Measurements from ENCODE around the gene RNF123. TPM values are rescaled to one million over a fixed set of nuclear protein-coding genes. Genes with fewer than 3 reads are reported as not detected.
"Not testable (repeated sequence)": the region's sequence is repeated elsewhere in the genome, so short reads cannot be mapped to it uniquely, and the experiment has no call there.

Gene RNF123
- total RNA-seq, 4 donors from 2014 or later: 34.6 to 99.5 (median 52.1) TPM

GRCh38 chr3:49747792-49748480 is 58.6 kb downstream of the RNF123 start:
- Histone ChIP-seq H3K36me3 (peaks cover 0 to 9% (median 0%) of the 10 kb centered on the region in 4 donors), H3K4me1 (no peaks in the 10 kb centered on the region), H3K27me3 (no peaks in the 10 kb centered on the region), H3K9me3 (no peaks in the 10 kb centered on the region), H3K27ac (no peak overlapping the region), H3K4me3 (no peak overlapping the region)
- DNase-seq: no peak
- in situ Hi-C loops (cut with MboI; ENCODE audit: low pct_ligation_motif_present in 1 of 4, low pct_unique_long_range_greater_than_20kb in 1 of 4, low sequenced_read_pairs in 3 of 4): no loop called here
- intact Hi-C loops (cut with DNase I; ENCODE audit: low total_unique reads): no loop called here
- 88% methylated on average over 13 of the region's 13 CpGs; no CpG with 5 or more reads in 1 of the 2 donors for WGBS, 2 donors (ENCODE audit: low coverage in 1 of 2)
- TF ChIP-seq EP300 (IDR thresholded peaks at IDR 0.05; ENCODE audit: low read depth): no peak

- H3K4me1 ChIP-seq; in situ Hi-C loops (cut with MboI; ENCODE audit: low pct_ligation_motif_present in 1 of 4, low pct_unique_long_range_greater_than_20kb in 1 of 4, low sequenced_read_pairs in 3 of 4); intact Hi-C loops (cut with DNase I; ENCODE audit: low total_unique reads); H3K4me3 ChIP-seq; H3K27ac ChIP-seq; H3K27me3 ChIP-seq; H3K9me3 ChIP-seq; H3K36me3 ChIP-seq; DNase-seq: not testable (repeated sequence)
- 83 to 94% methylated on average over 1 to 5 of the region's 5 CpGs for WGBS, 2 donors (ENCODE audit: low coverage in 1 of 2)
These were observed 59.5 kb downstream of the RNF123 start for GRCh38 chr3:49748874-49749273.

GRCh38 chr3:49750056-49750455 is 60.7 kb downstream of the RNF123 start:
- no peak for DNase-seq
- H3K27ac ChIP-seq: no peak overlapping the region
- 87% methylated on average over 4 of the region's 4 CpGs; no CpG with 5 or more reads in 1 of the 2 donors for WGBS, 2 donors (ENCODE audit: low coverage in 1 of 2)
- peaks cover 0 to 9% (median 0%) of the 10 kb centered on the region in 4 donors for H3K36me3 ChIP-seq
- TF ChIP-seq POLR2AphosphoS5 (IDR thresholded peaks at IDR 0.05) (no peak), EP300 (IDR thresholded peaks at IDR 0.05; ENCODE audit: low read depth) (no peak), POLR2A (IDR thresholded peaks at IDR 0.05) (no peak), CTCF (IDR thresholded peaks at IDR 0.05) (no peak)
- H3K27me3 ChIP-seq: no peaks in the 10 kb centered on the region
- H3K4me1 ChIP-seq: peaks cover 0 to 14% (median 4%) of the 10 kb centered on the region in 4 donors
- in situ Hi-C loops (cut with MboI; ENCODE audit: low pct_ligation_motif_present in 1 of 4, low pct_unique_long_range_greater_than_20kb in 1 of 4, low sequenced_read_pairs in 3 of 4): no loop called here
- no peak overlapping the region for H3K4me3 ChIP-seq
- H3K9me3 ChIP-seq: no peaks in the 10 kb centered on the region
- intact Hi-C loops (cut with DNase I; ENCODE audit: low total_unique reads): no loop called here

- no peak for TF ChIP-seq CTCF (IDR thresholded peaks at IDR 0.05)
- TF ChIP-seq POLR2A (IDR thresholded peaks at IDR 0.05): no peak
- TF ChIP-seq POLR2AphosphoS5 (IDR thresholded peaks at IDR 0.05): no peak
- TF ChIP-seq EP300 (IDR thresholded peaks at IDR 0.05; ENCODE audit: low read depth): no peak
- no peak for DNase-seq
- Histone ChIP-seq H3K27me3 (no peaks in the 10 kb centered on the region), H3K4me1 (peaks cover 0 to 14% (median 4%) of the 10 kb centered on the region in 4 donors), H3K9me3 (no peaks in the 10 kb centered on the region), H3K27ac (no peak overlapping the region), H3K36me3 (peaks cover 0 to 9% (median 0%) of the 10 kb centered on the region in 4 donors), H3K4me3 (no peak overlapping the region)
- in situ Hi-C loops (cut with MboI; ENCODE audit: low pct_ligation_motif_present in 1 of 4, low pct_unique_long_range_greater_than_20kb in 1 of 4, low sequenced_read_pairs in 3 of 4) (no loop called here), intact Hi-C loops (cut with DNase I; ENCODE audit: low total_unique reads) (no loop called here)
- 80 to 92% methylated on average over 3 to 4 of the region's 4 CpGs for WGBS, 2 donors (ENCODE audit: low coverage in 1 of 2)
These were observed 62.1 kb downstream of the RNF123 start for GRCh38 chr3:49751501-49751900.

GRCh38 chr3:49754536-49754935 is 65.2 kb downstream of the RNF123 start:
- WGBS, 2 donors (ENCODE audit: low coverage in 1 of 2): 92 to 100% methylated on average over 1 of the region's 1 CpG
- TF ChIP-seq POLR2A (IDR thresholded peaks at IDR 0.05) (no peak), POLR2AphosphoS5 (IDR thresholded peaks at IDR 0.05) (no peak), CTCF (IDR thresholded peaks at IDR 0.05) (no peak), EP300 (IDR thresholded peaks at IDR 0.05; ENCODE audit: low read depth) (no peak)
- intact Hi-C loops (cut with DNase I; ENCODE audit: low total_unique reads) (no loop called here), in situ Hi-C loops (cut with MboI; ENCODE audit: low pct_ligation_motif_present in 1 of 4, low pct_unique_long_range_greater_than_20kb in 1 of 4, low sequenced_read_pairs in 3 of 4) (no loop called here)
- no peak for DNase-seq
- H3K9me3 ChIP-seq: no peaks in the 10 kb centered on the region
- H3K27me3 ChIP-seq: no peaks in the 10 kb centered on the region
- peaks cover 0 to 14% (median 4%) of the 10 kb centered on the region in 4 donors for H3K4me1 ChIP-seq
- H3K36me3 ChIP-seq: no peaks in the 10 kb centered on the region
- no peak overlapping the region for H3K4me3 ChIP-seq
- no peak overlapping the region for H3K27ac ChIP-seq

Measured in transverse colon (tissue), 4 donors.